ENCODE measurements around the gene MUSK. TPM values are rescaled to one million over a fixed set of nuclear protein-coding genes. Genes with fewer than 3 reads are reported as not detected.

The MUSK gene
- total RNA-seq, 1 donor from 2014 or later, result not detected

DNA sequence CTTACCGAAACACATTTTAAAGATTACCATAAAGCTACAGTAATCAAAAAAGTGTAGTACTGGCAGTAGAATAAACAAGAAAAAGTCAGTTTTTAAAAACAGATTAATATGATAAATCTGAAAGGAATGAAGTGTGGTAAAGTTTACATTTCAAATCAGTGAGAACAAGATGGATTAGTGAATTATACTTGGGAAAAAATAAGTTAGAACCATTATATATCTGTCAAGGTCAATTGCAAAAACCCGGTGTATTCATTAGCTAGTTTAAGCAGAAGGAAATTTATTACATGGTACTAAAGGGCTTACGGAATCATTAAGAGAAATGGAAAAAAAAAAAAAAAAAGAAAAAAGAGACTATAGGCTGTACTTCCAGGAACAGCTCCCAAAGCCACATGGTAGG is 164.3 kb downstream of the MUSK start:
- H3K36me3 ChIP-seq, result no peaks in the 10 kb centered on the region
- DNase-seq (ENCODE audit: extremely low spot score in 2 of 2), result no peak
- no peak overlapping the region for H3K27ac ChIP-seq
- no peaks in the 10 kb centered on the region for H3K27me3 ChIP-seq
- no peaks in the 10 kb centered on the region for H3K9me3 ChIP-seq
- TF ChIP-seq CTCF (IDR thresholded peaks at IDR 0.05) (no peak), POLR2A (IDR thresholded peaks at IDR 0.05) (no peak), POLR2AphosphoS5 (IDR thresholded peaks at IDR 0.05; ENCODE audit: insufficient read depth in 1 of 2, low read depth in 1 of 2) (no peak)
- intact Hi-C loops (cut with DNase I), result no loop called here
- H3K4me3 ChIP-seq, result no peak overlapping the region
- H3K4me1 ChIP-seq, result no peaks in the 10 kb centered on the region

DNA sequence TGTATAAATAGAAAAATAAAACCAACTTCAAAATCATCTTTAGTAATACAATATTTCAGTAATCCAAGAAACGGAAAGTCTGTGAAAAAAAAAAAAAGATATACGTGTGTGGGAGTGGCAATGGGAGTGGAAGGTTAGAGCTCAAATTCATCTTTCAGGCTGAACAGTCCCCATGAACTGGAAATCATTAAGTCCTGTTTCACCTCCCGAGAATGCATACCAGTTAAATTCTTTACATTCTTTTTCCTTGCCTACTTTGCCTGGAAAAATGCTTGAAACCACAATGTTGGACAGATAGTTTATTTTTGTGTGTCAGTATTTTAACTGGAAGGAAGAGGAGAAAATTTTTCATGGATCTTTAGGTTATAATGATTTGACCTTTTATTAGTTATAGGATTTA is 166.8 kb downstream of the MUSK start:
- TF ChIP-seq POLR2A (IDR thresholded peaks at IDR 0.05) (no peak), POLR2AphosphoS5 (IDR thresholded peaks at IDR 0.05; ENCODE audit: insufficient read depth in 1 of 2, low read depth in 1 of 2) (no peak), CTCF (IDR thresholded peaks at IDR 0.05) (no peak)
- intact Hi-C loops (cut with DNase I), result no loop called here
- H3K4me1 ChIP-seq, result no peaks in the 10 kb centered on the region

DNA sequence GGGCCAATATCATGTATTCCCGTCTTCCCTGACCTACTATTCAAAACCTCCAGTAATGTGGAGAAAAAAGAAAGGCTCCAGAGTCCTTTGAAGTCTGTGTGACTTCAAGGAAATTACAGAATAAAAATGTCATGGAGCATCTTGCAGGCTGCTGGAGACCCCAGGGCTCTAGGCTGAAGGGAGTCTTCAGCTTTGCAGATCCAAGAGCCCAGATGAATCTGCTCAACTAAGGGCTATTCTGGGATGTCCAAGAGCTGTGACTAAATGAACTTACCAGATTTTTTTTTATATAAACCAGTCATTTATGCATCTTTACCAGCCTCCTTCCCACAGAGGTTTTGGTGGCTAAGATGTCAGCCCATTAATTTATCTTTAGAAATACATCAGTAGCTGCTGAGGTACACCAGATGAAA is 167.3 kb downstream of the MUSK start:
- Histone ChIP-seq H3K36me3 (no peaks in the 10 kb centered on the region), H3K4me3 (no peak overlapping the region), H3K27me3 (no peaks in the 10 kb centered on the region), H3K4me1 (no peaks in the 10 kb centered on the region), H3K27ac (no peak overlapping the region), H3K9me3 (no peaks in the 10 kb centered on the region)
- DNase-seq (ENCODE audit: extremely low spot score in 2 of 2), result no peak
- TF ChIP-seq POLR2A (IDR thresholded peaks at IDR 0.05), result no peak
- TF ChIP-seq CTCF (IDR thresholded peaks at IDR 0.05), result no peak
- no peak for TF ChIP-seq POLR2AphosphoS5 (IDR thresholded peaks at IDR 0.05; ENCODE audit: insufficient read depth in 1 of 2, low read depth in 1 of 2)
- intact Hi-C loops (cut with DNase I), result no loop called here

More for the DNA sequence above, 166.8 kb downstream of the MUSK start:
- DNase-seq (ENCODE audit: extremely low spot score in 2 of 2), result no peak
- Histone ChIP-seq H3K27me3 (no peaks in the 10 kb centered on the region), H3K9me3 (no peaks in the 10 kb centered on the region), H3K27ac (no peak overlapping the region), H3K4me3 (no peak overlapping the region), H3K36me3 (no peaks in the 10 kb centered on the region)

DNA sequence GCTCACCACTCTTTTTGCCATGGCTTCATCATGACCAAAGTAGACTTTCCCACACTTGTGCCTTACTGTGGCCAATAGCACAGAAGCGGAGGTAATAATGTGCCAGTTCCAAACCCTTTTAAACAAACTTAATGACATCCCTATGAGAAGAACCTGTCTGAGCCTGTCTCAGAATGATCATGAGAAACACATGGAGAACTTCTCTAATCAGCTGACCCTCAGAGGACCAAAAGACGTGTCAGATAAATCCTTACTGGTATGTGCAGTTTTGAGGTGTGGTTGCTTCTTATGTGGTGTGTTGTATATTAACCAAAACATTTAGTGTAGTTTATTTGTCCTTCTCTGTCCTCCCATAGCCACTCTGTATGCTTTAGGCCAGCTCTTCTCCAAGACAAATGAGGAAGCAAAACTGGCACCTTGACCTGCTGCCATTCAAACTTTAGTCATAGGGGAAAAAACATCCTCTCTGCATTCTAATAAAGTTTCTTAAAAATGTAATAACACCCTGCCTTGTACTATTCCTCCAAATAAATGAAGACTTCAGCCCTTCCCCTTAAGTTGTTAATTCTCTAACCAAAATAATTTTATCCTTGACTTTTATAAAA is 168.9 kb downstream of the MUSK start:
- DNase-seq (ENCODE audit: extremely low spot score in 2 of 2), result no peak
- Histone ChIP-seq H3K4me3 (no peak overlapping the region), H3K27me3 (no peaks in the 10 kb centered on the region), H3K36me3 (no peaks in the 10 kb centered on the region), H3K9me3 (no peaks in the 10 kb centered on the region), H3K27ac (no peak overlapping the region), H3K4me1 (no peaks in the 10 kb centered on the region)
- intact Hi-C loops (cut with DNase I), result no loop called here
- TF ChIP-seq POLR2A (IDR thresholded peaks at IDR 0.05), result no peak
- TF ChIP-seq POLR2AphosphoS5 (IDR thresholded peaks at IDR 0.05; ENCODE audit: insufficient read depth in 1 of 2, low read depth in 1 of 2), result no peak
- no peak for TF ChIP-seq CTCF (IDR thresholded peaks at IDR 0.05)

- Histone ChIP-seq H3K9me3 (no peaks in the 10 kb centered on the region), H3K27ac (no peak overlapping the region), H3K36me3 (no peaks in the 10 kb centered on the region), H3K4me3 (no peak overlapping the region), H3K27me3 (no peaks in the 10 kb centered on the region), H3K4me1 (no peaks in the 10 kb centered on the region)
- DNase-seq (ENCODE audit: extremely low spot score in 2 of 2), result no peak
- TF ChIP-seq POLR2A (IDR thresholded peaks at IDR 0.05), result no peak
- TF ChIP-seq CTCF (IDR thresholded peaks at IDR 0.05), result no peak
- intact Hi-C loops (cut with DNase I), result no loop called here
Observed at GRCh38 chr9:110842169-110842568, 173.6 kb downstream of the MUSK start.
